Stimulated activated CD4-positive, alpha-beta T cell treated with anti-CD3 and anti-CD28 coated beads, Interleukin-1b, Interleukin-23, amount 100 ng/mL, for 4 hours (primary cell): ENCODE results near the gene PAQR3.
"Not testable (repeated sequence)": the region's sequence is repeated elsewhere in the genome, so short reads cannot be mapped to it uniquely, and the experiment has no call there.

Experiments used
- DNase-seq, 2 donors: peaks; one replicate each; pipeline ENCODE4 v3.0.0-alpha.2; 2020; ENCODE audit warnings: low read depth in 2 of 2

Gene PAQR3

GRCh38 chr4:78928835-78929234, 10.4 kb downstream of the PAQR3 start:
- DNase-seq: no peak

- DNase-seq: no peak
Measured at GRCh38 chr4:78926826-78927225, 12.4 kb downstream of the PAQR3 start.

- DNase-seq: no peak
Measured at GRCh38 chr4:78923464-78924312, 15.6 kb downstream of the PAQR3 start.

DNA sequence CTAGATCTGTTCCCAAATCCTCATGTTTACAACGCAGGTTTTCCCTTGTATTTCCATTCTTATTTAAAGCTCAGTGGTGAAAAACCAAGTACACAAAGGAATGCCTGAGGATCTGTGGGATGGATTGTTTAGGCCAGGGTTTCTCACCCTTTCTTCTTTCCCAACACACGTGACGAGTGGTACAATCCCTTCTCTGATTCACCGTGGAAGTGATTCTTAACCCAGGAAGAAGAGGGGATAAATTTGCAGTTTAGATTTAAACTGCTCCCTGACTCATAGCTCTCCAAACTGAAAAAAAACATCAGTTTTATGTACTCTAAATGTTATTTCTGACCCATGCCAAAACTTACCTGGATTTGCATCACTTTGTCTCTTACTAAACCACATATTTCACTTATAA, 17.0 kb downstream of the PAQR3 start:
- DNase-seq: no peak

DNA sequence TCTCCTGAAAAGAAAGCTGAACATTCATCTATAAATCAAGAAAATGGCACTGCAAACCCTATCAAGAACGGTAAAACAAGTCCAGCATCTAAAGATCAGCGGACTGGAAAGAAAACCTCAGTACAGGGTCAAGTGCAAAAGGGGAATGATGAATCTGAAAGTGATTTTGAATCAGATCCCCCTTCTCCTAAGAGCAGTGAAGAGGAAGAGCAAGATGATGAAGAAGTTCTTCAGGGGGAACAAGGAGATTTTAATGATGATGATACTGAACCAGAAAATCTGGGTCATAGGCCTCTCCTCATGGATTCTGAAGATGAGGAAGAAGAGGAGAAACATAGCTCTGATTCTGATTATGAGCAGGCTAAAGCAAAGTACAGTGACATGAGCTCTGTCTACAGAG, 28.6 kb downstream of the PAQR3 start:
- no peak for DNase-seq

DNA sequence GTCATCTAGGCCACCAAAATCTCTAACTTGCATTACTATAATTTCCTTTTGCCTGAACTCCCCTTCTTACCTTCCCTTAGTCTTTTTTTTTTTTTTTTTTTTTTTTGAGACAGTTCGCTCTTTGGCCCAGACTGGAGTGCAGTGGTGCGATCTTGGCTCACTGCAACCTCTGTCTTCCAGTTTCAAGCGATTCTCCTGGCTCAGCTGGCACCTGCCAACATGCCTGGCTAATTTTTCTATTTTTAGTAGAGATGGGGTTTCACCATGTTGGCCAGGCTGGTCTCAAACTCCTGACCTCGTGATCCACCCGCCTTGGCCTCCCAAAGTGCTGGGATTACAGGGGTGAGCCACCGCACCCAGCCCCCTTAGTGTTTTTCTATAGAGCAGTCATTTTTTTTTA, 30.3 kb downstream of the PAQR3 start:
- DNase-seq: not testable (repeated sequence)

- no peak for DNase-seq
Measured at GRCh38 chr4:78907638-78908037, 31.6 kb downstream of the PAQR3 start.

- no peak for DNase-seq
Measured at GRCh38 chr4:78904143-78904542, 35.1 kb downstream of the PAQR3 start.

DNA sequence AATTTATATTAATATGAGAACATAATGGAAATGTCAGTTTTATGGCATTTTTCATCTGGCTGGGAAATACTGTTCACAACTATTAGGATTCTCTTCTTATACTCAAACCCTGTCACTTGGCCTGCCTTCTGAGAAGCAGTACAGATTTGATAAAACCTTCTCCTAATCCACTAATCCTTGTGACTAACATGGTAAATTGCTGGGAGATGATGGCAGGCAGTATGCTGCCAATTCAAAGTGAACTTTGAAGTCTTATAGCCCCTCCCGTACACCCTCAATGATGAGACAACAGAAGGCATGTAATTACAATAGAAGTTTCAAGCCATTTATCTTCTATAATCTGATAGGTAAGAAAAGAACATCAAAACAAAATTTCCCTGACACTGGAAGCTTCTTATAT, 36.9 kb downstream of the PAQR3 start:
- no peak for DNase-seq

- no peak for DNase-seq
Measured at GRCh38 chr4:78901882-78902281, 37.4 kb downstream of the PAQR3 start.

- DNase-seq: no peak
Measured at GRCh38 chr4:78899302-78899701, 39.9 kb downstream of the PAQR3 start.

DNA sequence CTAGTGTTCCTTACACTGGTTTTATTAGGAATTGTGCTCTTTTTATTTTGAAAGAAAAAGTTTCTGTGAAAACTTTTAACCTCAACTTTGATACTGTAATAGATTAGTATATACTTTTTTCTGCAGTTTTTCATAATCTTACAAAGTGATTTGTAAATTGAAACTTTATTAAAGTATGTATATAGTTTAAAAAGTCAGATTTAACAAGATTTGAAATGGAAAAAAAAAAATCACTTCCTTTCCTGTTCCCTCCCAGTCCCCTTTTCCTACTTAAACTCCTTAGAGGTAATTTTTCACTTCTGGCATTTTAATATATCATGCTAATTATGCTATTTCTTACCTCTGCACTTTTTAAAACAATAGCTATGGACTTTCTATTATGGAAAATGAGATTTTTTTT, 49.3 kb downstream of the PAQR3 start:
- no peak for DNase-seq

GRCh38 chr4:78885598-78885997, 53.6 kb downstream of the PAQR3 start:
- no peak for DNase-seq

DNA sequence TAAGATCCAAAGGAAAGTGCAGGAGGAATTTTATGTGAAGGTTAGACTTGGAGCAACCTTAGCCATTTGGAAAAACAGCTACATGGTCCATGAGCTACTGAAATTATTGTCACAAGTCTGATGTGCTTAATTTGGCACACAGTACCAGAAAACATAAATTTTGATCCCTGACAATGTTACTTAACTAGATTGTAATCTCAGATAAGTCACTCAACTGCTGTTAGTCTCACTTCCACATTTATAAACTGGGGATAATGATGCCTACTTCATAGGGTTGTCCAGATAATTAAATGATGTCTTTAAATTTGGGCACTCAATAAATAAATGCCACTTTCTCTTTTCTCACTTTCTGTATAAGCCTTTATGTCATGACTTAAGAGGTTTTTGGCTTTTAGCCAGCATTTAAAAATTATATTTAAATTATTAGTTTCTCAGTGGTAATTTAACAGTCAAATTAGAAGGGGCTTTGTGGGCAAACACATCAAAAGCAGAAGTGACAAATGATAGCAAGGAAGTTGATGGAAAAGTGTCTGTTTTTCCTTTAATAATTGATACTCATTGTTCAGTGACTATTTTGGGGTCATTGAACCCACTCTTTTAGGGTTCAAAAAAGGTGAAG, 58.3 kb downstream of the PAQR3 start:
- no peak for DNase-seq

- DNase-seq: no peak
Measured at GRCh38 chr4:78878031-78878430, 61.2 kb downstream of the PAQR3 start.

- no peak for DNase-seq
Measured at GRCh38 chr4:78876568-78877320, 62.5 kb downstream of the PAQR3 start.

DNA sequence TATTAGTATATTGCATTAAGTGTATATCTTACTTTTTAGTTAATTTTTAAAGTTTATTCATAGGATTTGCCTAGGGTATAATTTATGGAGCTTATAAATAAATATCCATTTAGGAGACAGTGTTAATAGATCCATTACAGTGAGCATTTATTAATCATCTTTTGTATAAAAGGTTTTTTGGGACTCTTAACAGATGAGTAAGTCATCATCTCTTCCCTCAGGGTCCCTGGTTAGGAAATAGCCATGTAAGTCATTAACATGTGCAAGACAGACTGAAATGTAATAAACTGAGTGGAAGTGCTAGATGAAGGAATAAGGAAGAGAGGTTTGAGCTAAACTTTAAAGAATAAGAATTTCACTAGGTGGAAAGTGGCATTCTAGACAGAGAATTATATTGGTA, 69.2 kb downstream of the PAQR3 start:
- DNase-seq: no peak

GRCh38 chr4:78868712-78869111, 70.5 kb downstream of the PAQR3 start:
- DNase-seq: not testable (repeated sequence)

GRCh38 chr4:78865451-78865850, 73.8 kb downstream of the PAQR3 start:
- no peak for DNase-seq

DNA sequence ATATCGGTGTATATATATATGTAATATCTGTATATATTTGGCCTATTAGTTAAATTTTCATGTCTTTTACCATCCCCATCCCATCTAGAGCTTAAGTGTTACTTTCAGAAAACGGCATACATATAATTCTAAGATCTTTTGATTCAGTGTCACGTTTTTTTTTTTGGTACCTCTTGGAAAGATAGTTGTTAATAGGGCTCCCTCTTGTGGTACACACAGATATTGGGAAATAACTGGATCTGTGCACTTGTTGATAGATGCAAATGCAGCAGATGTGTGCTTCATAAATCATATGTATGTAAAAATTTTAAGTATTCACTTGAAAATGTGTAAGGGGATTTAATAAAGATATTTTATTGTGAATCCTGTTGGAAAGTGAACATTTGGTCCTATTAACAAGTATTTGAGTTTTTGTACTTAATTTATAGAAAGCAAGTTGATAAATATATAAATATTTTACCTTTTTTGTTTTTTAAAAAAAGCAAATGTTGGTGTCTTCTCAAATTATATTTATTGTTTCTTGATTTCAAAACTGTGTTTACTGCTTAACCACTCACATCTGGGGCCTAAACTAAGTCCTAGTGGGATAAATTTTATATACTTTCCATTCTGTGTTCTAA, 74.7 kb downstream of the PAQR3 start:
- DNase-seq: peak in 1 of 2 donors; percentile 25

GRCh38 chr4:78863991-78864390, 75.2 kb downstream of the PAQR3 start:
- DNase-seq: no peak

- DNase-seq: no peak
Measured at GRCh38 chr4:78863254-78863869, 75.9 kb downstream of the PAQR3 start.
